Measurements from ENCODE around the gene IL10RB.

DNA sequence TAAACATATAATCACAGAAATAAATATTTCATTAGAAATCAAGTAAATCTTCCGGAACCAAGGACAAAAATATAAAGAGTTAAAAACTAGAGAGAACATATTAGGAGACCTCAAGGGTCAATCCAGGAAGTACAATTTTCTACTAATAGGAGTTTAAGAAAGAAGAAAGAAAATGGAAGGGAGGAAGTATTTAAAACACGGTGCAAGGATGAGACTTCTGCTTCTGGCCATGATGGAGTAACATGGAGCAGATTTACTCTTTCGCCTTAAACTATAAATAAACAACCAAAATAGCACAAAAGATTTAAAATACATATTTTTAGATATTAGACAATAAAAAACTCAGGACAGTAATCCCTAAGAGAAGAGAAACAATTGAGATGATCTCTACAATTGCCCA is 46.0 kb downstream of the IL10RB start:
- TF ChIP-seq, protein P1, sequence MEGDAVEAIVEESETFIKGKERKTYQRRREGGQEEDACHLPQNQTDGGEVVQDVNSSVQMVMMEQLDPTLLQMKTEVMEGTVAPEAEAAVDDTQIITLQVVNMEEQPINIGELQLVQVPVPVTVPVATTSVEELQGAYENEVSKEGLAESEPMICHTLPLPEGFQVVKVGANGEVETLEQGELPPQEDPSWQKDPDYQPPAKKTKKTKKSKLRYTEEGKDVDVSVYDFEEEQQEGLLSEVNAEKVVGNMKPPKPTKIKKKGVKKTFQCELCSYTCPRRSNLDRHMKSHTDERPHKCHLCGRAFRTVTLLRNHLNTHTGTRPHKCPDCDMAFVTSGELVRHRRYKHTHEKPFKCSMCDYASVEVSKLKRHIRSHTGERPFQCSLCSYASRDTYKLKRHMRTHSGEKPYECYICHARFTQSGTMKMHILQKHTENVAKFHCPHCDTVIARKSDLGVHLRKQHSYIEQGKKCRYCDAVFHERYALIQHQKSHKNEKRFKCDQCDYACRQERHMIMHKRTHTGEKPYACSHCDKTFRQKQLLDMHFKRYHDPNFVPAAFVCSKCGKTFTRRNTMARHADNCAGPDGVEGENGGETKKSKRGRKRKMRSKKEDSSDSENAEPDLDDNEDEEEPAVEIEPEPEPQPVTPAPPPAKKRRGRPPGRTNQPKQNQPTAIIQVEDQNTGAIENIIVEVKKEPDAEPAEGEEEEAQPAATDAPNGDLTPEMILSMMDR (IDR thresholded peaks at IDR 0.05 in 8 of 11, conservative IDR thresholded peaks at IDR 0.05 in 3 of 11) = no peak
- no peak for TF ChIP-seq POLR2A (IDR thresholded peaks at IDR 0.05)

Data from spleen (tissue), 7 donors.